Epithelial cell of esophagus (primary cell): Measurements from ENCODE around the gene HERPUD1.

Experiments used
- DNase-seq: peaks from one replicate; pipeline ENCODE4 v3.0.0; 2010; ENCODE audit warnings: low read depth
- H3K4me3 ChIP-seq: 2 replicates; pipeline ENCODE4 v1.5.1; 2011; ENCODE audit warnings: mild to moderate bottlenecking, low read length, control low read depth
- CTCF ChIP-seq: IDR thresholded peaks from 2 replicates; pipeline ENCODE4 v1.5.1; 2011; ENCODE audit warnings: low read depth, mild to moderate bottlenecking, low read length, control low read depth, inconsistent platforms; ENCODE audit not compliant: insufficient read depth; ENCODE audit errors: missing control alignments

The HERPUD1 gene

GRCh38 chr16:56888806-56889205 lies 43.1 kb upstream of the HERPUD1 start:
- no peak for TF ChIP-seq CTCF
- DNase-seq = no peak
- H3K4me3 ChIP-seq = no peak overlapping the region

- no peak overlapping the region for H3K4me3 ChIP-seq
- no peak for TF ChIP-seq CTCF
- DNase-seq = no peak
Observed at GRCh38 chr16:56889206-56889605, 42.7 kb upstream of the HERPUD1 start.

GRCh38 chr16:56891685-56892084 lies 40.3 kb upstream of the HERPUD1 start:
- TF ChIP-seq CTCF = no peak
- no peak for DNase-seq
- H3K4me3 ChIP-seq = no peak overlapping the region

- no peak for TF ChIP-seq CTCF
- no peak overlapping the region for H3K4me3 ChIP-seq
- no peak for DNase-seq
Observed at GRCh38 chr16:56892705-56893104, 39.2 kb upstream of the HERPUD1 start.

GRCh38 chr16:56894331-56894917 lies 37.5 kb upstream of the HERPUD1 start:
- H3K4me3 ChIP-seq = no peak overlapping the region
- no peak for TF ChIP-seq CTCF
- DNase-seq = peak; percentile 13

GRCh38 chr16:56895813-56896212 lies 36.1 kb upstream of the HERPUD1 start:
- H3K4me3 ChIP-seq = no peak overlapping the region
- TF ChIP-seq CTCF = no peak
- DNase-seq = no peak

- DNase-seq = no peak
- H3K4me3 ChIP-seq = no peak overlapping the region
- no peak for TF ChIP-seq CTCF
Observed at GRCh38 chr16:56896244-56896643, 35.7 kb upstream of the HERPUD1 start.
